DMS 273 (cell line): ENCODE data around the gene CDC45.

Experiments used
- DNase-seq: peaks from one replicate; lab custom pipeline; 2025; ENCODE audit not compliant: unreplicated experiment; lab: John Stamatoyannopoulos, UW

The CDC45 gene

DNA sequence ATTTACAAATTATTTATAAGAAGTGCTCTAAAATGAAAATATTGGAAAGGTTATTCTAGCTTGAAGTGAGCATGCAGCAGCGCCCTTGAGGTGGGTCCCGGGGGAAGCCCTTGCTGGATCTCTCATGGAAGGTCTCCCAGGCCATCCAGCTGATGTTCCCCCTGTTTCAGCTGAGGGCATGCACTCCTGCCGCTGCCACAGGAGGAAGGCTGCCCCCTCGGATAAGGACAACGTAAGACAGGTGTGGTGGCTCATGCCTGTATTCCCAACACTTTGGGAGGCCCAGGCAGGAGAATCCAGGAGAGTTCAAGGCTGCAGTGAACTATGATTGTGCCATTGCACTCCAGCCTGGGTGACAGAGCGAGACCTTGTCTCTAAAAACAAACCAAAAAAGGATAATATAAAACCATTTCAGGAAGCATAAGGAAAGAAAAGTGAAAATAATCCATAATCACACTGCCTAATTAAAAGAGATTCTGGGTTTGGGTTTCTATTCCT, 15.0 kb downstream of the CDC45 start:
- no peak for DNase-seq

DNA sequence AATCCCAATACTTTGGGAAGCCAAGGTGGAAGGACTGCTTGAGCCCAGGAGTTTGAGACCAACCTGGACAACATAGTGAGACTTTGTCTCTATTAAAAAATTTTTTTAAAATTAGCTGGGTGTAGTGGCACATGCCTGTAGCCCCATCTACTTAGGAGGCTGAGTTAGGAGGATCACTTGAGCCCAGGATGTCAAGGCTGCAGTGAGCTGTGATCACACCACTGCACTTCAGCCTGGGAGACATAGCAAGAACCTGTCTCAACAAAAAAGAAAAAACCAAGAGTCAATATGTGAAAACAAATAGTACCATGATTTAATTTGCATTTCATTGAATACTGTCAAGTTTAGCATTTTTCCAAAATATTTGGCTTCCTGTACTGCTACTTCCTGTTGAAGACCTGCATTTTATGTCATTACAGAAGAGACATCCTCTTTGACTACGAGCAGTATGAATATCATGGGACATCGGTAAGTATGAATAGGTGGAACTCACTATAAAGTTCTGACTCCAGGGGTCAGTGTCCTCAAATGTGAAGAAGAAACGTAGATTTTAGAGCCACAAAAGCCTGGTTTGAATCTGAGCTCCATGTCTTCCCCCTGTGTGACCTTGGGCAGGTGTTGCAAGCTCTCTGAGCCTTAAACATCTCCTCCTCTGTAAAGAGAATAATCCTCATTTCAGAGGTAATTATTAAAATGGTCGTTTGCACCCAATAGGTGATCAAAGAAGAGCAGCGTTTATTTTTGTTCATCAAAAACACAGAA, 16.0 kb downstream of the CDC45 start:
- DNase-seq, result peak; percentile 42

DNA sequence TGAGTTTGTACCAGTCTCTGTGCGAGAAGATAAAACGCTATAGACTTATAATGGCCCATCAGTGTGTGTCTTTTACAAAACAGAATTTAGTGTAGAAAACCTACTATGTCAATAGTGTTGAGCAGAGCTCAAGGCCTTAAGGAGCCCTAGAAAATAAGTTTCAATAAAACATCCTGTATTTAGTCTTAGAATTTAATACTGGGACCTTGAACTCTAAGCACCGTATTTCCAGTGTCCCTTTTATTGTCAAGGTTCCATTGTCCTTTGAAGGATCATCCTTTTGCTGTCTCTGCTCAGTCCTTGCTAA, 16.6 kb downstream of the CDC45 start:
- DNase-seq, result no peak

DNA sequence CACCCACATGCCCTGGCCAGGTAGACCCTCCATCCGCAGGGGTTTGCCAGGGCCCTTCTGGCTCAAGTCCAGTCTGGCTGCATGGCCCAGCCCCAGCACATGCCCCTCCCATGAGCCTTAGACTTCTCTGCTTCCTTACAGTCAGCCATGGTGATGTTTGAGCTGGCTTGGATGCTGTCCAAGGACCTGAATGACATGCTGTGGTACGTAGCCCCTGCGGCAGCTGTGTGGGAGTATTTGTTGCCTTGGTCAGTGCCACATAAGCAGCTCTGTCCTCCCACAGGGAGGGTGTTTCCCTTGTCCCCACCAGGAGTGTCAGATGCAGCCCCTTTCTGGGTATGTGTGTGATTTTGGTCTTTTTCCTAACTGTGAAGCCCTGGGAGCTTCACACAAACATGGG, 17.5 kb downstream of the CDC45 start:
- DNase-seq, result peak; percentile 49

DNA sequence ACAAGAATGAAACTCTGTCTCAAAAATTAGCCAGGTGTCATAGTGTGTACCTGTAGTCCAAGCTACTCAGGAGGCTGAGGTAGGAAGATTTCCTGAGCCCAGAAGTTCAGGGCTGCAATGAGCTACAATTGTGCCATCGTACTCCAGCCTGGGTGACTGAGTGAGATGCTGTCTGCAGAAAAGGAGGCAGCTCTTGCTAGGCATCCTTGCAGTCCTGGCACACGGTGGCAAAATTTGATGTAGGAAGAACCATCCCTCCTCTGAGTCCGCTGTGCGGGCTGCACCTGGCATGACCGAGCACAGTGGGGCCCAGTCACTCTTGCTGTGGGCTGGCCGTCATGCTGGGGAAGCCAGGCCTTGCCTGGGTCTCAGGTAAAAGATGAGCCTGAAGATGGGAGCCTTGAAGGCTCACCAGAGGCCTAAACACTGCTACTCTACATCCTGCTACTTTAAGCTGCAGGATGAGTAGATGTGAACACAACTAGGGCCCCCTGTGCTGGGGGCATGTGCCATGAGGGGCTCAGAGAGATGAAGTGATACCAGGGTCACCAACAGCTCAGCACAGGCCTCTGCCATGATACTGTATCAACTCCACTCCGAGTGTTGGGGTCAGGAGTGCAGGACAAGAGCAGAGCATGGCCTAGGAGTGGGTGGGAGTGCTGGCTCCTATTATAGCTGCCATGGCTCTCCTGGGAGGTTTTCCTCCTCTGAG, 18.6 kb downstream of the CDC45 start:
- no peak for DNase-seq

DNA sequence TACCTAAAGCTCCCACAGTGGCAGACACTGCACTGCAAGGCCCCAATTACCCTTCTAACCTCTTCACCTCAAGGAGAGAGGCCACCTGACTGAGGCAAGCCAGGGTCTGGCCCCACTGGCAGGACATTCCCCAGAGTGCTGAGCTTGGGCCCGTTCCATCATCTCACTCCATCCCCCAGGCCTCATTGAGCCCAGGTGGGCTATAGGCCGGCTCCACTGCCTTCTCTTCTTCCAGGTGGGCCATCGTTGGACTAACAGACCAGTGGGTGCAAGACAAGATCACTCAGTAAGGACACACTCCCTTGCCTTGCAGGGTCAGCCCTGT, 19.1 kb downstream of the CDC45 start:
- DNase-seq, result no peak

DNA sequence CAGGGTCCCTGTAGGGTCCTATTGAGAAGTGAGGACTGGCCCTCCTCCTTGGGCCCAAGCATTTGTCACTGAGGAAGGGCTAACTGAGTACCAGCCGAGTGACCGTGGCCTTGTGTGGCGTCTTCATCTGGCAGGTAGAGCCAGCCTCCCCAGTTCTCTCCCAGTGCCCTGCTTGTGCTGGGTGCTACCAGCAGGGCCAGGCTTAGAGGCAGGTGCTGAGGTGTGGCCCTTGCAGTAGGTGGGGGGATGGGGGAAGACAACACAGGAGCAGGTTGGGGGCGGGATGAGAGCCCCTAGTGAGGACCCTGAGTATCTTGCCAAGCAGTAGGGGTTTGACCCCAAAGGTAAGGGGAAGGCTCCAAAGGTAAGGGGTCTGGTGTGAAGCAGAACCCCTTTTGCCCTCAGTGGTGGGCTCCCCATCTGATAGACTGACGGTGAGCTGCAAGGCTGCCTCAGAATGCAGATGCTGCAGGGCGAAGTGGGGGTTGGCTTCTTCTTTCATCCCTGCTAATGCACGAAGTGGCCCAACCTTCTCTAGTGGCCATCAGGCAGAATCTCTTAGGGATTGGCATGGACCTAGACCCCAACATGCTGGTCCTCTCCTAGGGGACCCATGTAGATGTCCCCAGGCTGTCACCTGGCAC, 19.6 kb downstream of the CDC45 start:
- DNase-seq, result no peak

DNA sequence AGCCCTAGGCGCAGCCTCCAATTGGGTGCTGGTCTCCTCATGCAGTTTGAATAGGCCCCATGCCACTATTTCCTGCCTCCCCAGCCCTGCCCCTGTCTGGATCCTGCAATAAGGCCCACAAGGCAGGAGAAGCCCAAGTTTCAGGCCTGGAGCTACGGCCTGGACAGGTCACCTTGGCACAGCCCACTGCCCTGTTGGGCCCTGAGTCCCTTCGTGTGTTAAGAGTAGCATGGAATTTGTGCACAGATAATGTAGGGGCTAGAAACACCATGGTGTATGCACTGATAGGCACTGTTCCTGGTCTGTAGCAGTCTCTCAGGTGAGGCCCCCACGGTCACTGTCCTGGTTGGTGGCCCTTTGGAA, 20.1 kb downstream of the CDC45 start:
- no peak for DNase-seq

DNA sequence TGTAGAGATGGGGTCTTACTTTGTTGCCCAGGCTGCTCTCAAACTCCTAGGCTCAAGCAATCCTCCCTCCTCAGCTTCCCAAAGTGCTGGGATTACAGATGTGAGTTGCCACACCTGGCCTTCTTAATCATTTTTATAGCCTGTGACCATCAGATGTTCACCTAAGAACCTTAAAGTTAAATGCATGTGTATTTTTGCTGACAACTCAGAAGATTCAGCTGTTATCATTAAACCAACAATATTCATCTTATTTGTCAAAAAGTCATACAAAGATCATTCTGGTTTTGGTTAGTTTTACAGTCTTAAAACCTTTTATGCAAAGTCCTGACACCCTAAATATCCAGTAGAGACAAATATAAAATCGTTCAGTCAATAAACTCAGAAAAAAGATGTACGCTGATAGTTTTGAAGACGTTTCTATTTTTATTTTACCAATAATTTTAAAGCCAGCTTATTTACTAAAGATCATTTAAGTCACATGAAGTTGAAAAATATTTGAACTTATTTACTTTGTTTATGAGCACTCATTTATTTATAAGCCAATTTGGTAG, 22.3 kb downstream of the CDC45 start:
- no peak for DNase-seq

DNA sequence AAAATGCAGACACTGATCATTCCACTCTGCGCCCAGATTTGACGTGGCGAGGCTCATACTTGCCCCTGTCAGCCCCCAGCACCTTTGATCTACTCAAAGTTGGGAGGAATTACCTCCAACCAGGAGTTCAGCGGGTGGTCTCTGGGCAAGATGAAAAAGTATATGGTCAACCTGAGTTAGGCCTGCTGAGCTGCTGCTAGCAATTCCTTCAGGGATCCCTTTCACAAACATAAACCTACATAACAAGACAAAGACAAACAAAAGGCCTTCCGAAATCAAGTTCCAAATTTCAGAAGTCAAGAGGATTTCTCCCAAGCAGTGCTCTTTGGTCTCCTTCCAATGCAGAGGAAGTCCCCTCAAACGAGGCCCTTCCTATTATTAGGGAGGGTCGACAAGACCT, 23.6 kb downstream of the CDC45 start:
- no peak for DNase-seq

DNA sequence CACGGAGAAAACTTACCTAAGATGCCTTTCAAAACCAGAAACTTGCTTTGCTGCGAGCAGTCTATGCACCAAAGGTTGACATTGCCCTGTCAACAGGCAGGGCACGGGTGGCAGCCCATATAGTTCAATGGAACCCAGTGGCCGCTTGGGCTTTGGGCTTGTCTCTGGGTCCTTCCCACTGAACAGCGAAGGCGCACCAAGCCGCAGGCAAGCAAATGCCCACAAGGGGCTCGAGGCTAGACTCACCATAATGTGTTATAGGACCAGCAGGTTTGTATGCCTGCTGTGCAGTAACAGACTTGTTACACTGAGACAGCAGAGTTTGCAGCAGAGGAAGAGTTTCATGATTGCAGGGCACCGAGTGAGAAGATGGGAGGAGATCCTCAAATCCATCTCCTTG, 24.1 kb downstream of the CDC45 start:
- peak; percentile 26 for DNase-seq

DNA sequence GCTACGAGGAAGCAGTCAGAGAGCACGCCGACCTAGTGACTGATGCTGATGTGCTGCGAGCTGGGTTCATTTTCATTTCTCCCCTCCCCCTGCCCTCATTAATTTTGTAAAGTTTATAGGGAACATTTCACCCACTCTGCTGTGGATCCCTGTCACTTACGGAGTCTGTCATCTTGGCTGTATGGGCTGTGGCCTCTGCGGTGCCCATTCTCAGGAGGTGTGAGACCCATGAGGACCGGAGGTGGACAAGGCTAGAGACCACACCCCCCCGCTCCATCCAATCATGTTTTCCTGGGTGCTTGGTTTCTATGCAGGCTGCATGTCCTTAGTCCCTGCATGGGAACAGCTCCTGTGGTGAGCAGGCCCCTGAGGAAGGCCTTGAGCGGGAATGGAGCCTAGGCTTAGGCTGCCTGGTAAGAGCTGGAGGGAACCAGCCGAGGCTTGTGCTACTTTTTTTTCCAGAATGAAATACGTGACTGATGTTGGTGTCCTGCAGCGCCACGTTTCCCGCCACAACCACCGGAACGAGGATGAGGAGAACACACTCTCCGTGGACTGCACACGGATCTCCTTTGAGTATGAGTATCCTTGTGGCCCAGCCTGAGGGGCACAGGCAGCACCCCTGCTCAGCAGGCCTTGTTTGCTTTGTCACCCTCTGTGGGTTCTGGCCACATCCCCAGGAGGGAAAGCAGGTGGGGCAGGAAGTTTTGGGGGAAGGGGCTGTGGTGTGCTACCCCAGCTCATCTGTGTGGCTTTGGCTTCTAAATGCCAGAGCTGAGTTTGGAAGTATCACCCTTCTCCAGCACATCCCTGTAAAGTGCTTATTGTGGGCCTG, 25.4 kb downstream of the CDC45 start:
- no peak for DNase-seq

DNA sequence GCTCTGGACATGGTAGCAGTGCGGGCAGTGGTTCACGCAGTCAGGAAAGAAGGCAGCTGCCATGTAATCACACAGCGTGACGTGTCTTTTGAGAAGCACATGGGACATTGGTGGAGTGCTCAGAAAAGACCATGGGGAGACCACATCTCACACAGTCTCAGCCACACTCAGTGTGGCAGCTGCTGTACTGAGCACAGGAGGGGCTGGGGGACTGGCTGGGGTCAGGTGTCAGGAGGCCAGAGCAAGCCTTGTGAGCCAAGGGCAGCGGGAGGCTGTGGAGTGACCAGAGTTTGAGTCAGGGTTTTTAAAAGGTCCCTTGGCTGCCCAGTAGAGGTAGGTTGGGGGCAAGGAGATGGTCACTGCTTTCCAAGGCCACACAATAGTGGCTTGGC, 26.0 kb downstream of the CDC45 start:
- no peak for DNase-seq

DNA sequence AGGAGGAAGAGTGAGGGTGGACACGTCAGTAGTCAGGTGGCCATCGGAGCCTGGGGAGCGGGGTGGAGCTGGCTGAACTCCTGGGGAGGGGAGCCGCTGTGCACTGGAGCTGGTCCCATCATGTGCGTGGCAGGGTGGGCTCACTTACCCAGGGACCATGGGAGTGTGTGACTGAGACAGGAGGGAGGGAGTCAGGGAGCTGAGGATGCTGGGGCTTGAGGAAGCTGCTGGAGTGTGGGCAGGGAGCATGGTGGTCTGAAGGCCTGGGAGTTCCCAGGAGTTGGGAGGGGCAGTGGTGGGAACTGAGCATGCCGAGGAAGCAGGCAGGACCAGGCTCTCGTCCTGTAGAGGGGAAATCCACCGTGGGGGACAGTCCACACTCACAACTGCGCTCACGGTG, 26.5 kb downstream of the CDC45 start:
- DNase-seq, result no peak

DNA sequence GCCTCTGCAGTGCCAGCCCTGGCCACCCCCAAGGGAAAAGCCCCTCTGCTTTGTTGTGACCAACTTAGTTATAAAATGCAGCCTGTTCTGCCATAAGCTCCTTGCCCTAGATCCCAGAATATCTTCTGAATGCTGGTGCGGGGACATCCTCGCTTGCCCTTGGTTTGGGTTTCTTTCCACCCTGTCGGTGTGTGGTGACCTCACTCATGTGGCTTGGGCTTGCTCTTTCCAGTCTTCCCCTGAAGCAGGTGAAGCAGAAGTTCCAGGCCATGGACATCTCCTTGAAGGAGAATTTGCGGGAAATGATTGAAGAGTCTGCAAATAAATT, 27.8 kb downstream of the CDC45 start:
- DNase-seq, result no peak

DNA sequence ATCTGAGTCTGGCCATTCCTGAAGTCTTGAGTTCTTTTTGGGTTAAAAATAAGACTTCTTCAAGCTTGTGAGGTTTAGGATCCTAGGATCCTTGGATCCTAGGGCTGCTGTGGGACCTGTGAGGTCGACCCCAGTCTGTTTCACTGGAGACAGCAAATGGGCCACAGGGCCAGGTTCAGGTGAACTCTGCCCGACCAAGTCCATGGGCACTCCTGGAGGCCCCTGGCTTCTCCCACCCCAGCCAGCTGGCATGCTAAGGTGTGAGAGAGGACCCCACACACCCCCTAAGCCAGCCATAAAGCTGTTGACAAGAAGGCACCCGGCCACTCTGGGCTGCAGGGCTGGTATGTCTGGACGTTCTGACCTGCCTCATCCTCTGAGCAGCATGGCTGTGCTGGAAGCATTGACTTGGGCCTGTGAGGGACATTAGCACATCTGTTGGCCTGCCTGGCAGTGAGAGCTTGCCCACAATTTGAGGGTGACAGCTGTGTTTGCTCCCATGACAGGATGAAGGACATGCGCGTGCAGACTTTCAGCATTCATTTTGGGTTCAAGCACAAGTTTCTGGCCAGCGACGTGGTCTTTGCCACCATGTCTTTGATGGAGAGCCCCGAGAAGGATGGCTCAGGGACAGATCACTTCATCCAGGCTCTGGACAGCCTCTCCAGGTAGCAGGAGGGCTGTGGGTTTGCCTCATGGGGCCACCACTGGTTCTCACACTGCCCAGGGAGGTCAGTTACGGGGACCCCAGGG, 28.5 kb downstream of the CDC45 start:
- no peak for DNase-seq

DNA sequence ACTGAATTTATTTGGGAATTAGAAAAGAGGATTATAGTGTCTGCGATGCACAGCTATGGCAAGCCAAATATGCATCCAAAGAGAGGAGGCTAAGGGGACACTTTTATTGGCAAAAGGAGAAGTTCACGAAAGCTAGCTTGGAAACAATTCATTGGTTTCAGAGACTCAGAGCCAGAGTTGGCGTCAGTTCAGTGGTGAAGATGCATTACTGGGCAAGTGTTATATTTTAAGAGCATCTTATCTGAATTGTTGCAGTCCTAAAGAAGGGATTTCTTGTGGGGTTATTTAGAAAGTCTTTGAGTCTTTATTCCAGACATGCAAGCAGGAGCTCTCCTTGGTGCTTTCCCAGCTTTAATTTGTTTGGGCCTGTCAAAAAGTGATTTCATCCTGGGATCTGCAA, 29.5 kb downstream of the CDC45 start:
- no peak for DNase-seq

DNA sequence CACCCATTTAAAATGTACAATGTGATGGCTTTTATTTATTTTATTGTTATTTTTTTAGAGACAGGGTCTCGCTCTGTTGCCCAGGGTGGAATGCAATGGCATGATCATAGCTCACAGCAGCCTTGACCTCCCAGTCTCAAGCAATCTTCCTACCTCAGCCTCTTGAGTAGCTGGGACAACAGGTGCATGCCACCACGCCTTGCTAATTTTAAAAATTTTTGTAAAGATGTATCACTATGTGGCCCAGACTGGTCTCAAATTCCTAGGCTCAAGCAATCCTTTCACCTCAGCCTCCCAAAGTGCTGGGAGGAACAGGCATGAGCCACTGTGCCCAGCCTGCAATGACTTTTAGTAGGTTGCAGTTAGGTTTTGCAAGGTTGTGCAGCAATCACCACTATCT, 30.2 kb downstream of the CDC45 start:
- DNase-seq, result no peak

DNA sequence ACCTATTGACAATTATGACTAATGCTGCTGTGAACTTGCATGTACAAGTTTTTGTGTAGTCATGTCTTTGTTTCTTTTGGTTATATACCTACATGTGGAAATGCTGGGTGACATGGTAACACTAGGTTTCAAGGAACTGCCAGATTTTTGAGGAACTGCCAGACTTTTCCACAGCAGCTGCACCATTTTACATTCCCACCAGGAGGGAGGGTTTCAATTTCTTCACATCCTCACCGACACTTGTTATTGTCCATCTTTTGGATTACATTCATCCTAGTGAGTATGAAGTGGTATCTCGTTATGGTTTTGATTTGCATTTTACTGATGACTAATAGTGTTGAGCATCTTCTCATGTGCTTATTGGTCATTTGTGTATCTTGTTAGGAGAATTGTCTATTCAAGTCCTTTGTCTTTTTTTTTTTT, 31.2 kb downstream of the CDC45 start:
- no peak for DNase-seq

DNA sequence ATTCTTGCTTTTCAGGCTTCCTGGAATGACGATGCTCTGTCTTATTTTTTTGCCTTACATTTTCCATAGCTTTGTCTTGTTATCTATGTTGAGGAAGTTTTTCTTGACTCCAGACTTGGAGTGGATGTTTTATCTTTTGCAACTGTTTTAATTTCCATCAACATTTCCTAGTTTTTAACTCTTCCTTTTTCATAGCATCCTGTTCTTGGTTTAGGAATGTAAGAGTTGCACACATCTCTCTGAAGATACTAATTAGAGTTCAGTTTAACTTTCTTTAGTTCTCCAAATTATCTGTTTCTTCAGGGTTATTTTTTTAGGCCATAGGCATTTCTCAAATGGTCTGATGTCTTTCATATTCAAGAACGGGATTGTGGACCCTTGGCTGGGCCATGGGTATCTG, 34.1 kb downstream of the CDC45 start:
- DNase-seq, result no peak
